HG03571 (cell line): Measurements from ENCODE around the gene GUCA2A.

Experiments used
- ATAC-seq: cut with Tn5 transposase; IDR thresholded peaks from one replicate; pipeline ENCODE4 v1.9.1; 2021; ENCODE audit not compliant: unreplicated experiment

Gene GUCA2A

GRCh38 chr1:42177541-42177981 lies 13.0 kb upstream of the GUCA2A start:
- no peak for ATAC-seq

GRCh38 chr1:42176902-42177519 lies 12.5 kb upstream of the GUCA2A start:
- ATAC-seq: no peak

GRCh38 chr1:42175314-42176054 lies 10.9 kb upstream of the GUCA2A start:
- ATAC-seq: no peak

DNA sequence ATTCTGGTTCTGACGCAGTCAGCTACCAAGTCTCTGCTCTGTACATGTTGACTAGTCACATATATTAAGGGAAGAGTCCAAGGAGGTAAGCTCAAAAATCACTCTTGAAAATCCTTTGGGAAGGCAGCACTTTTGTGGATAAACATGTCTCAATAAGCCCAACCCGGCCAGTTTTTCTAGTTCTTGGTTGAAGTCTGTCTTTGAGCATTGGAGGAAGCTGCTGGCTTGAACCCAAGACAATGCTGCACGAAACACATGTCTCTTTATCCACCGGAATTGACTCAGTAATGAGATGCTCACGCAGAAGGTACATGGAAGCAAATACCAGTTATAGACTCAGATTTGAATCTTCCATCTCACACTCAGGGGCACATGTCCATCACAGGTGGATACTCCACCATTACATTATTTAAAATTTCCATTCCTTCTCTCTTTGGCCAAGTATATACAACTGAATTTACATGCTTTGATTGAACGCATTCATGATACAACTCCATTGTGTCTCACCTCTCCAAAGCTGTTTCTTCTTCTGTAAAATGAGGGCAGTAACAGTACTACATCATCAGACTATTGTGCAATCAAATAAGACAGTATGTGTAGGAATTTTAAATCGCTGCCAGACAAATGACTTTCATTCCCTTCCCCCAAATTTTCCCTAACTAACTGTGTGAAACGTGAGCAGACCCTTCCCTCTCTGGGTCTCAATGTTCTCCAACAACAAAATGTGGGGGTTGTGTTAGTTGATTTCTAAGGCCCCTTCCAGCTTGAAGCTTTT lies 9.6 kb upstream of the GUCA2A start:
- no peak for ATAC-seq

DNA sequence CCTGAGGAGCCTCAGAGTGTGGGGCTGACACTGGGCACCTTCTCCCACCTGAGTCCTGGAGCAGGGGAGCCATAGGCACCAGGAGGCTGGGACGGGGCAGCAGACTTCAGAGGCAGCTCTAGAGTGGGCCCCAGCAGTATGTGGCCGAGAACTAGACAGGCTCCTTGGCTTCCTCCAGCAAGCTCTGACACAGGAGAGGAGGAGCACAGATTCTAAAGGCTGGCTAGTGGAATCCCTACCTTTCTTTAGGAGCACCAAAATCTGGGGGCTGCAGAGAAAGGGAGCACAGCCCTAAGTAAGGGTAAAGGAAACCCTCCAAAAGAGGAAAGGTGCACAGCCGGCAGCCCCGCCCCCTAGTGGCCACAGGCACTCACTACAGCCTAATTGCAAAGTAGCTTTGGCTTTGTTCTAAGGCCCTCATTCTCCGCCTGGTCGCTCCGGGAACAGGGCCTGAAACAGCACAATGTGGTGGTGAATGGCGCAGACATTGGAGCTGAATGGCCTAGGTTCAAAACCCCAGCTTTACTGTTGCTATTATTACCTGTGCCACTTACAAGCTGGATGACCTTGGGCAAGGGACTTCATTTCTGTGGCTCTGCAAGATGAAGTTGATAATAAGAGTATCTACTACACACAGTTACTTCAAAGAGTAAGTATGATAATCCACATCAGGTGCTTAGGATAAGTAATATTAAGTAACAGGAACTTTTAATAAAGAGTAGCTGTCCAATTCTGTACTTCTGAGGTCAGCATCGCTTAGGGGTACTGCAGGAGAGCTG lies 8.8 kb upstream of the GUCA2A start:
- no peak for ATAC-seq

- ATAC-seq: no peak
Measured at GRCh38 chr1:42172381-42173133, 8.0 kb upstream of the GUCA2A start.

GRCh38 chr1:42171679-42172266 lies 7.2 kb upstream of the GUCA2A start:
- ATAC-seq: no peak

DNA sequence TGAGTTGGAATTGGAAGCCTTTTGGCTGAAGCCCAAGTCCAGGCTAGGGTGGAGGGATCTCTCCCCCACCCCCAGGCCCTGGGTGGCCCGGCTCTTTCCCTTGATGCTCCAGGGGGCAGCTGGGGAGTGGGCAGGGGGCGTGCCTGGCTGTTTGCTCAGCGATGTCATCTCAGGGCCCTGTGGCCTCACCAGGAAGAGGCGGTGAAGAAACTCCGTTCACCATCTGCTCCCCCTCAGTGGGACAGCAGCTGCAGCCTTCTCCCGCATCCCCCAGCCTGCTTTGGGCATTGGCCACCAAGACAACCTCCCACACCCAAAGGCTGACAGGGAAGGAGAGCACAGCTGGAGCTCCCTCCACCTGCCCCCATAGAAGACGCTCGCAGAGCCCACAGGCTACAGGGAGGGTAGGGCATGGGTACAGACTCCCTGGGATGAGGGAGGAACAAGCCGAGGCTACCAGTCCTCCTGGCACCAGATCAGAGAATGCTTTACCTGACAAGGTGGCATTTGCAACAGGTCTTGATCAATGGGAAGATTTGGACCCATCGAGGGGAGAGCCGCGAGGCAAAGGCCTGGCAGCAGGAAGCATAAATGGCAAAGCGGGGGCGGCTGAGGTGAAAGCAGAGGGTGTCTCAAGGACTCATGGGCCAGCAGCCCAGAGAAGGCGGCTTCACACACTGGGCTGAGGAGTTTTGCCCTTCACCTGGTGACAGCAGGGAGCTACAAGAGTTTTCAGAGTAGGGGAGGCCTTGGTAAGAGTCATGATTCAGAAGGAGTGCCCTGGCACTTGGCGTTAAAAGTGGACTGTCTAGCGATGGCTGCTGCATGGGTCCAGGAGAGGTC lies 6.5 kb upstream of the GUCA2A start:
- no peak for ATAC-seq

DNA sequence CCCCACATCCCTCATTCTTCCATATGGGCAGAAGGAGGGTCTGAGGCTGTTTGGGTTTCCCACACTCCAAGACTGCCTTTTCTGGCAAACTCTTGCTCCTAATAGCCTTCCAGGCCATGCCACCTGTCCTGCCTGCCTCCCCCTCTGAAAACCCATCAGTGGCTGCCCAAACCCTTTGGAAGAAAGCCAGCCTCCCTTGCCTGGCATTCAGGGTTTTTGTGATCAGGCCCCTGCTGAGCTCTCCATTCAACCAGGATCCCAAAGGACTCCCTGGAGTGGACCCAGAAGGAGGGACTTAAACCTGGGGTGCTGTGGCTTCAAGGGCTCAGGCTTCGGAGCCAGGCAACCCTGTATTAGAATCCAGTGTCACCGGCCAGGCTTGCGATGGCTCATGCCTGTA lies 4.2 kb upstream of the GUCA2A start:
- no peak for ATAC-seq

DNA sequence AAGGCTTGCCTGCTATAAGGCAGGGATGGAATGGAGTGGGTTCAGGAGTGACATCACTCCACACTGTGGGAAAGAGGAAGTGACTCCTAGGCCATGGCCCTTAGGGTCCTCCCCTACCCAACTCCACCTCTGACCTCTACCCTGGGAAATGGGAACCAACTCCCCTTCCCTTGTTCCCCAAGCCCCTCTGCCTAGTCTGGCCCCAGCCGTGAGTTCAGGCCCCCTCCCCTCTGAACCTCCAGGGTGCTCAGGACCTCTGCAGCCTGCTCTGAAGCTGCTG lies 3.8 kb upstream of the GUCA2A start:
- no peak for ATAC-seq

DNA sequence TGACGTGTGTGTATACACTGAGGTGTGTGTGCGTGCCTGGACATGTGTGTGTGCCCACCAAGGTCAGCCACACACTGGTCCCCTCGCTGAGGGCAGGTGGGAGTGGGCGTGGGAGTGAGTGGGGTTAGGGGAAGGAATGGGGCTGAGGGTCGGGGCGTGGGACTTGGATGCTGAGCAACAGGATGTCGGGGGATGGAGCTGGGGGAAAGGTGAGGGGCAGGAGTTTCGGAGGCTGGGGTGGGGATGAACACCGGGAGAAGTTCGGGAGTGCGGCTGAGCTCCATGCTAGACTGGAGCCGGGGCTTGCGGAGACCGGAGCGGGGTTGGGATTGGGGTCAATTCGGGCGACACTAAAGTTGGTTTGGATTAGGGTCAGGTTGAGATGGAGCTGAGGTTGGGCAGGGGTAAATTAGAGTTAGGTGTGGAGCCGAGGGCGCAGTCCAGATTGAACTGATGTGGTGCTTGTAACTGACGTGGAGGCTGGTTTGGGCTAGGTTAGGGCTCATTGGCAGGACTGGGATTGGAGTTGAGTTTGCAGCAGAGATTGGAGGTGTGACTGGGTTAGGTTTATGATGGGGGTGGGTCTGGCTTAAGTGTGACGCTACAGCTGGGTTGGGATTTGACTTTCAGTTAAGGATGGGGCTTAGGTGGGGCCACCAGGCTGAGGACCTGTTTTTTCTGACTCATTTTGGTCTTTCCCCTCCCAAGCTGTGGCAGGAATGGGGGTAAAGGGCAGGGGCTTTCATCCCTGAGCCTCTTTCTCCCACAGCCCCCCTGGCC lies 3.3 kb upstream of the GUCA2A start:
- no peak for ATAC-seq

DNA sequence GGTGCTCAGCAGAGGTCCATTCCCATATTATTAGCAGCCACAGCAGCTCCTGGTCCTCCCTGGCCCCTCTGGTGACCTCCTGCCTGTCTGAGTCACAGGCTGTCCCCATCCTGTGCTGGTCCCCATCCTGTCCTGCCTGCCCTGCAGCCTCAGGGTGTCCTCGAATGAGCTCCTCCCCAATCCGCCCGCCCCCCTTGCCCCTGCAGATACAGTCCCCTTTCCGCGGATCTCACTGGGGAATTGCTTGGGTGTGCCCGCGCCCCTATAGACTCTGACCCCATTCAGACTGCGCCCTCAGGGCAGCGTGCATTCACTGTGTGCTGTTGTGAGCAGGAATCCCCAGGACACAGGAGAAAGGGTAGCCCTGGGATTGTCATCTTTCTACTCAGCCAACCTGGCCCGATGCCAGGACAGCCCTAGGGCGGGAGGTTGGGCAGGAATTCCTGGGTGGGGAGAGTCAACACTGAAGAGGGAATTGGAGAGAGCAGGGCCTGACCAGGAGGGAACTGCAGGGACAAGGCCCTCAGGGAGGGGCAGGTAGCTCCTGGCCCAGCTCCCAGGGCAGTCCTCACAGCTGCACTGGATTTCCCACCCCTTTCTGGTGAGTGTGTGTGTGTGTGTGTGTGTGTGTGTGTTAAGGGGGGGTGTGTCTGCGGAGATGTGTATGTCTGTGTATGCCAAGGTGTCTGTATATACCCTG lies 1.1 kb upstream of the GUCA2A start:
- ATAC-seq: no peak

DNA sequence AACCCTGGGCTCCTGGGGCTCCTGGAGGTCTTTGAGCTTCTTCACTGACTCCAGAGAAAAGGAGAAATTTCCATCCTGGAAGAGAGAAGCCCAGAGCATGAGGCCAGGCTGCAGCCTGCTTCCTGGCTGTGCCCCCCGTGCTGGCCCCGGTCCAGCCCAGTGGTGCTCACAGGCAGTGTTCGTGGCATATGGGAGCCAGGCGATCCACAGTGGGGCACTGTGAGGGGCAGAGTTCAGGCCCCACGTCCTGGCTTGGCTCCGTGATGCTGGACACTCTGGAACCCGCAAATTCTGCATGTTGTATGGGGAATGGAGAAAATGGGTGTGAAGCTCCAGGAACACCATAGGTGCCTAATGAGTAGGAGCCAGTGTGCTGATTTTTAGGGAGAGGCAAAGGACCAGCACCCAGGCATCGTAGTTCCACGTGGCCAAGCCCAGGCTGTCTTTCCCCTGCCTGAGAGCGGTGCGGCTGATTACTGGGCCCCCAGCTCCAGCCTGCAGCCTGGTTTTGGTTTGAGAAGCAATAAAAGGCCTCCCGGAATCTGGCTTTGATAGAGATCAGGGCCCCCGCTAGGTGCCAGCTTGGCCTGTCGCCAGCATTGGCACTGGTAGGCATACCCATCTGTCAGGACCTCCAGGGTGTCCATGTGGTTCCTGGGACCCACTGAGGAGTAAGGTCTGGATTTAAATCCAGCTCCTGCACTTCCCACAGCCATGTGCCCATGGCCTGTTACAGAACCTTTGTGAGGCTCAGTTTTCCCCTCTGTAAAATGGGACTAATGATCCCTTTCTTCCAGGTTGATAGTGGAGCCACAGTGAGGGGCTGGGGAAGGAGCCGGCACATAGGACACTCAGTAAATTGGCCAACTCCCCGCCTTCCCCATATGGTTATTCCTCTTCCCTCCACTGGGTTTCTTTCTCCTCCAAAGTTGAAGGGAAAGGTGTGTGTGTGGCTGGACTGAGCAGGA lies 725 bp downstream of the GUCA2A start:
- no peak for ATAC-seq

DNA sequence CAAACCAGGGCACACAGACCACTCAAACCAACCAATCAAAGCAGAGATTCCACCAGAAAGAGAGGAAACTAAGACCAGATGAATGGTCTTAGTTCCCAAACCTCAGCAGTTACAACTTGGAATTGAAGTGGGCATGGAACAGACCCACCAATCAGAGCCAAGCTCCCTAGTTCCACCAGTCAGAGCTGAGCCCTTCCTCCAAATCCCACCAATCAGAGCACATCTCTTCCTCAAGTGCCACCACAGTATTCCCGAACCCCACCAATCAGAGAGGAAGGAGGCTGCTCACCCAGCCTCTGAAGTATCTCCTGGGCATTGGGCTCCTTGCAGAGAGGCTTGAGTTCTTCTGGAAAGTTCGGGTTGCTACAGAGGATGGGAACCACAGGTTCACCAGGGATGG lies 1.4 kb downstream of the GUCA2A start:
- no peak for ATAC-seq

GRCh38 chr1:42162181-42162580 lies 2.4 kb downstream of the GUCA2A start:
- ATAC-seq: no peak

DNA sequence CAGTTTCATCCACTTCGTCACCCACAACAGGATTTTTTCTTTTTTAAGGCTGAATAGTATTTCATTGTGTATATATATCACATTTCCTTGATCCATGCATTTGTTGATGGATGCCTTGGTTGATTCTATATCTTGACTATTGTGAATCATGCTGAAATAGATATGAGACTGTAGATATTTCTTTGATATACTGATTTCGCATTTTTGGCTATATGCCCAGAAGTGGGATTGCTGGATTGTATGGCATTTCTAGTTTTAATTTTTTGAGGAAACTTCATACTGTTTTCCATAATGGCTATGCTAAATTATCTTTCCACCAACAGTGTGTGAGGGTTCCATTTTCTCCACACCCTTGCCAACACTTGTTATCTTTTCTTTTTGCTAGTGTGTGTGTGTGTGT lies 6.4 kb downstream of the GUCA2A start:
- ATAC-seq: no peak

- no peak for ATAC-seq
Measured at GRCh38 chr1:42157667-42158066, 6.9 kb downstream of the GUCA2A start.
